Ovary (tissue), 3 donors: ENCODE data around the gene ANKRD44.

Source experiments
- CTCF ChIP-seq, 3 donors: fragments of 450-650 bp in 2 of 3; fragments of 200-600 bp in 1 of 3; IDR thresholded peaks; one replicate each; pipeline versions ENCODE4 v1.5.1 to v1.8.0; 2016 to 2022; ENCODE audit warnings: antibody characterized with exemption in 3 of 3, mild to moderate bottlenecking in 1 of 3
- EP300 ChIP-seq: sonication (generic); formaldehyde crosslinking; IDR thresholded peaks from one replicate; pipeline ENCODE4 v1.6.1; 2017; ENCODE audit warnings: antibody characterized with exemption
- POLR2A ChIP-seq: fragments of 450-650 bp; IDR thresholded peaks from one replicate; pipeline ENCODE4 v1.6.1; 2017; ENCODE audit warnings: antibody characterized with exemption, mild to moderate bottlenecking, moderate library complexity
- donor health status: DM: no; HTN: no; CAD: no.

GRCh38 chr2:197124639-197125390 lies 185.8 kb downstream of the ANKRD44 start:
- TF ChIP-seq CTCF (IDR thresholded peaks at IDR 0.05) (no peak), EP300 (no peak), POLR2A (no peak)
